IPS-NIHi7 (cell line): ENCODE measurements around the gene AVPR1A.
A peak's percentile ranks its signal among the peaks of the same experiment; 100 is the strongest.
"Not testable (repeated sequence)": the region's sequence is repeated elsewhere in the genome, so short reads cannot be mapped to it uniquely, and the experiment has no call there.

Source experiments
- DNase-seq: peaks from one replicate; pipeline ENCODE4 v3.0.0; 2012; ENCODE audit warnings: mixed read lengths; ENCODE audit errors: extremely low spot score

AVPR1A gene

DNA sequence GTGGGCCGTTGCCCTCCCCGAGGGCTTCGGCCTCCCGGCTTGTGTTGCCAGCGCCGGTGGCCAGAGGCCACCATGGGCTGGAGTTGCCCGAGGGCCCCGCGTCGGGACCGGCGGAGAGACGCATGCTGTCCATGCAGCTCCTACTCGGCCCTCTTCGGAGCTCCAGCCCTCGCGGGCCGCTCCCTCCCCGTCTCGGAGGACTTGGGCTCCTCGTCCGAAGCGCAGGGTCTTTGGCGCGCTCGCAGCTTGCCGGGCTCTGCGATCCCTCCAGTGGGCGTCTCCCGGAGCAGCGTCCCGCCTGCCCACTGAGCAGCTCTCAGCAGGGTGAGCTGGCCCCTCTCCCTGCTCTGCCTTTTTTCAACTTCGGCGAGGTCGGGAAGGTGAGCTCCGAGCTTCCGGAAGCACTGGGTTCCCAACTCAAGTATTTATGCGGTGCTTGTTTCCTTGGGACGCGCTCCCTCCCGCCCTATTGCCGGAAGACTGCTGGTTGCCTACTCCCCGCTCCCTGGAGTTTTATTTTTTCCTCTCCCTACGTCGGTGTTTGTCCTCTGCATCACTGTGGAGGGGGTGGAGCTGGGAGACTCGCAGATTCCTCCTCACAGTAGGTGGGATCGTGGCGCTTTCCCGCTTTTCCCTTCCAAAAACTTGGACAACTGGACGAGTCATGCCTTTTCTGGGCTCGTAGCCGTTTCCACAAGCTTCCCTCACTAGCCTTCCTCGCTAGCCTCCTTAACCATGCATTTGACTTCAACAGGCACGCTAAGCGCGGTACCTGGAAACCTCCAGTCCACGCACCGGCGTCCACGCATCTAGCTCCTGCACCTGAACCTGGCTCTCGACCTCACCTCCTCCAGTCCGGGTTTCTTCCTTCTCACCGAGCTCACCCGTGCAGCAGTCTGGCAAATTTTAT, at the start of gene AVPR1A:
Gene AVPR1A (minus strand): TSS at position 489 of the 910 bp plus-strand sequence. CDS start 365 bp downstream, at position 124.
- peak; percentile 64 for DNase-seq

DNA sequence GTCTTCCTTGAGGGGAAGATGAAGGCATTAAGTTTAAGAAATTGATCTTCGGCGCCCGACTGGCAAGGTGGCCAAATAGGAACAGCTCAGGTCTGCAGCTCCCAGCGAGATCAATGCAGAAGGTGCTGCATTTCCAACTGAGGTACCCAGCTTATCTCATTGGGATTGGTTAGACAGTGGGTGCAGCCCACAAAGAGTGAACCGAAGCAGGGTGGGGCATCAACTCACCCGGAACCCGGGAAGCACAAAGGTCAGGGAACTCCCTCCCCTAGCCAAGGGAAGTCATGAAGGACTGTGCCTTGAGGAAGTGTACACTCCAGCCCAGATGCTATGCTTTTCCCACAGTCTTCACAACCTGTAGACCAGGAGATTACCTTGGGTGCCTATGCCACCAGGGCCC, 45.2 kb upstream of the AVPR1A start:
- DNase-seq: no peak

DNA sequence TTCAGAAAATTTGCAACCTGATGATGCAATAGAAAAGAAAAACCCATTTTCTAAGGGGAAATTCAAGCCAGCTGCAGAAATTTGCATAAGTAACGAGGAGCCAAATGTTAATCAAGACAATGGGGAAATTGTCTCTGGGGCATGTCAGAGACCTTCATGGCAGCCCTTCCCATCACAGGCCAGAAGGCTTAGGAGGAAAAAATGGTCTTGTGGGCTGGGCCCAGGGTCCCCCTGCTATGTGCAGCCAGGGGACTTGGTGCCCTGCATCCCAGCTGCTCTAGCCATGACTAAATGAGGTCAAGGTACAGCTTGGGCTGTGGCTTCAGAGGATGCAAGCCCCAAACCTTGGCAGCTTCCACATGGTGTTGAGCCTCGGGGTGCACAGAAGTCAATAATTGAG, 28.2 kb upstream of the AVPR1A start:
- DNase-seq: no peak

DNA sequence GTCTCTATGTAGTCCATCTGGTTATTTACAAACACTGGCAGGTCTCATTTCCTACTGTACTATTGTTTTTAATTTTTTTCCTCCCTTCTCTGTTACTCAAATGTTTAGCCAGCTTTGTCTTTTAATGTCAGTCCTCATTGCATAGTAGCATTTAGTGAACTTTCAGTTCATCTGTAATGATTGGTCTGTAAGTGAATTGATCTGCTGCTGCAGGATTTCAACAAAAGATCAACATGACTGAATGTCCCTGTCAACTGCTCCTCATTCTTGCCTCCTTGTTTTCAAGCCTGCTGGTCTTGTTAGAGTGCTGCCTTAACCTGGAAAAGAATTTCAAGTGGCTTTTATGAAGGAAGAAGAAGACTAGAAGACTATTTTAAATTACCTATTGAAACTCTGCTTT, 19.3 kb upstream of the AVPR1A start:
- DNase-seq: no peak

DNA sequence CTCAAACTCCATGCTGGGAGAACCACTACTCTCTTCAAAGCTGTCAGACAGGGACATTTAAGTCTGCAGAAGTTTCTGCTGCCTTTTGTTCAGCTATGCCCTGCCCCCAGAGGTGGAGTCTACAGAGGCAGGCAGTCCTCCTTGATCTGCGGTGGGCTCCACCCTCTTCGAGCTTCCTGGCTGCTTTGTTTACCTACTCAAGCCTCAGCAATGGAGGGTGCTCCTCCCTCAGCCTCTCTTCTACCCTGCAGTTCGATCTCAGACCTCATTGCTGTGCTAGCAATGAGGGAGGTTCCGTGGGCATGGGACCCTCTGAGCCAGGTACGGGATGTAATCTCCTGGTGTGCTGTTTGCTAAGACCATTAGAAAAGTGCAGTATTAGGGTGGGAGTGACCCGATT, 16.7 kb upstream of the AVPR1A start:
- not testable (repeated sequence) for DNase-seq

DNA sequence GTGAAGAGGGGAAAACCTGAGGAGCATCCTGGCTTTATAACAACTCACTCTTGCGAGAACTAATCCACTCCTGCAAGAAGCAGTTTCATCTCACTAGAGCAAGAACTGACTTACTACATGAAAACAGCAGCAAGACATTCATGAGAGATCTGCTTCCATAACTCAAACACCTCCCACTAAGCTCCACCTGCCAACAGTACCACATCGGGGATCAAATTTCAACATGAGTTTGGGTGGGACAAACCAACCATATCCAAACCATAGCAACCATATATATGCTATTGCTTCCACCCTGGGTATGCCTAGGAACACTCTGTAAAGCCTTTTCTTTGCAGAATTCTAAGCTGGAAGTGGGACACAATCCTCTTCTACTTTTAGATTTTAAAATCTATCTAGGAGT, 13.9 kb upstream of the AVPR1A start:
- DNase-seq: no peak

DNA sequence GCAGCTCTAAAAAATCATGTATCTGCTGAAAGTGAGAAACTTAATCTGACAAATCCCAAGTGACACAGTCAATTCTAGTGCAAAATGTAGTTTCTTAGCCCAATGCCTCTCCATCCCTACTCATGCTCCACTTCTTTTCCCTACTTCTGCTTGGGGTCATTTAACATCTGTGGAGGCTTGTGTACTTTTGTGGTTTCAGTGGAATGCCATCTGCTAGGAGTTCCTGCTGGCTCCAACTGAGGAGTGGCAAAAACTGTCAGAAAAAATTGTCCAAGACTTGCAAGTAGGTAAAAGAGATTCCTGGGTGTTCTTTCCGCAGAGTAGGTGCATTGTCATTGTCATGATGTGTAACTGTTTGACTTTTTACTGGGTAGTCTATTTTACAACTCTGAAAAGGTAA, 12.5 kb upstream of the AVPR1A start:
- no peak for DNase-seq

DNA sequence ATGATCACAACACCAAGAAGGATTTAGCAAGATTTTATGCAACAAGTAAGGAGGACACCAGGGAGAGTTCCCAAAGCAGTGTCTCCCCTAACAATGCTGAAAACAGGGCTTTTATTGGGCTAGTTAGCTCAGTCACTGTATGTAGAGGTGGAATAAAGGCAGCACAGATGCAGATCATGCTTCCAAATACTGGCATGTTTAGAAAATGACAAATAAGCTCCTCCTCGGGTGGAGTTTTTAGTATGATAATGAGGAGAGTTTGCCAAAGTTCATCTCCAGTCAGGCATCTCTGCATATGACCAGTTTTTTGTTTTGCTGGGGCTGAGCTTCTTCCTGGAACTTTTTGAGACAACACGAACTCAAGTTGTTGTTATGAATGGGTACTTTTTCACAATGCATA, 4.4 kb upstream of the AVPR1A start:
- DNase-seq: no peak

DNA sequence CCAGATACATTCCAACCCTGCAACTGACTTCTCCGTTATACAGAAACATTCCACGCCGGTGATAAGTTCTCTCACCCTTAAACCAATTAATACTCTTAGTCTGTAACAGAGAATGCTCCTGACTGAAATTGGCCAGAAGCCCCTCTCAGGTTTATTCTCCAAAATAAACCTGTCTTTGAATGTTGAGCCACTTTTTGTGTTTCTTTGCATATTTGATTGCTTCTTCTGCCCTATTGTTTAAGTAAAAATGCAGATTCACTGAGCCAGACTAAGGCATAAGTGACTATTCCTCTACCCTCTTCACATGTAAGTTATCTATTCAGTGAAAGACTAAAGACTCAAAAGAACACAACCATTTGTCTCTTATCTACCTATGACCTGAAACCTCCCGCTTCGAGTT, 3.6 kb upstream of the AVPR1A start:
- DNase-seq: no peak

DNA sequence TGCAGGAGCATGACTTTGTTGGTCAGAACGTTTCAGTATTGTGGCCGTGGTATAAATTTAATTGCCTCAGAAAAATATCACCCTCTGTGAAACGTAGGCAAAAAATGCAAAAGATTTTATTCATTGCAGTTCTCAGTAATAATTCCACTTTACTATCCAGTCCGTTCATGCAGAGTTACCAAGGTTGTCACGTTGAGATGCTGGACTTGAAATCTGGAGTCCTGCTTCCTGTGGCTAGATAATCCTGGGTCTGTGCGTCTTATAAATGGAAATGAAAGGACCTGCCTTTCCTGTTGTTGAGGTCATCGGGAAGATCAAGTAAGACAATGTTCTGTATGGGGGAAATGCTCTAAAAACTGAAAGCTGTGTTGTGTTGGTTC, 1.3 kb upstream of the AVPR1A start:
- no peak for DNase-seq

DNA sequence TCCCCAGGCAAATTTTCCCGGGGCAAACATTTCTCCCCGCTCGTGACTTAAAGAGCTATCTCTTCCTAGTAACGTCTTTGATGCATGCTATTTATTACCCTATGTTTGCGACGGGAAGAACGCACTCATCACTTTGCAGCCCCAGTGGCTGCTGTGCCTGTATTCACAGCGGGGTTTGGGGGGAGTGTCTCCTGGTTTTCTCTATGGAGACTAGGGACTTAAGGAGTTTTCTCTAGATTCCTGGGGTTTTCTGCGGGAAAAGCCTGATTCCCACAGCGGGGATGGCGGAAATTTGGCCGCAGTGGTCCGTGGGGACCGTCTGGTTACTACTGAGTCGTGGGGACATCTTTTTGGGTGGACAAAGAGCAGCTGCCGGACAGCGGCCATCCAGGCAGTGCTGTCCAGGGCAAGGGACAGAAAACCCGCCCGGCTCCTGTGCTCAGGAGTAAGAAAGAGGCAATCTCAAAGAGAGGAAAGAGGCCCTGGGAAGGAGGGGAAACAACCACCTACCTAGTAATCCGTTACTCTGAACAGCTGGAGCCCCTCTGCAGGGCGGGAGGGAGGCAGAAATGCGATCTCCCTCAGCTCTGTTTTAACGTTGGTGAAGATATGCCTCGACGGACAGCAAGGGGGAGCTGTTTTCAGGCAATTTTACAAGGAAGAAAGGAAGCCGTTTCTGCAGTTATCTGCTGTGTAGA, 771 bp upstream of the AVPR1A start:
- DNase-seq: peak; percentile 86

DNA sequence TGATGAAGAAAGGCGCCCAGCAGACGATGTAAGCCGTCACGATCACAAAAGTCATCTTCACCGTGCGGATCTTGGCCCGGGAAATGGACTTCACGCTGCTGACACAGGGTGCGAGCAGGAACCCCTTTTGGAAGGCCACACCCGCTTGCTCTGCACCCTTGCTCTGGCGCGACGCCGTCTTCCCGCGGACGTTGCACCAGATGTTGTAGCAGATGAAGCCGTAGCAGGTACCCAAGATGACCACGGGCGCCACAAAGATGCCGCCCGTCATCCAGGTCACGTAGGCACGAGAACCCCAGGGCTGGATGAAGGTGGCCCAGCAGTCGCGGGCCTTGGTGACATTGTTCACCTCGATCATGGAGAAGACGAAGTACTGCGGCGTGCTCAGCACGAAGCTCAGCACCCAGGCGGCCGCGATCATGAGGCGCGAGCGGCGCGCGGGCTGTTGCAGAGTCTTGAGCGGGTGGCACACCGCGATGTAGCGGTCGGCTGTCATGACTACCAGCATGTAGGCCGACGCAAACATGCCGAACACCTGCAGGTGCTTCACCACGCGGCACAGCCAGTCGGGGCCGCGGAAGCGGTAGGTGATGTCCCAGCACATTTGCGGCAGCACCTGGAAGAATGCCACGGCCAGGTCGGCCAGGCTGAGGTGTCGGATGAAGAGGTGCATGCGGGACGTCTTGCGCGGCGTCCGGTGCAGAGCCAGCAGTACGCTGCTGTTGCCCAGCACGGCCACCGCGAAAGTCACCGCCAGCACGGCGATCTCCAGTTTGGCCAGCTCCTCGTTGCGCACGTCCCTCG, 890 bp downstream of the AVPR1A start:
- DNase-seq: peak; percentile 29

DNA sequence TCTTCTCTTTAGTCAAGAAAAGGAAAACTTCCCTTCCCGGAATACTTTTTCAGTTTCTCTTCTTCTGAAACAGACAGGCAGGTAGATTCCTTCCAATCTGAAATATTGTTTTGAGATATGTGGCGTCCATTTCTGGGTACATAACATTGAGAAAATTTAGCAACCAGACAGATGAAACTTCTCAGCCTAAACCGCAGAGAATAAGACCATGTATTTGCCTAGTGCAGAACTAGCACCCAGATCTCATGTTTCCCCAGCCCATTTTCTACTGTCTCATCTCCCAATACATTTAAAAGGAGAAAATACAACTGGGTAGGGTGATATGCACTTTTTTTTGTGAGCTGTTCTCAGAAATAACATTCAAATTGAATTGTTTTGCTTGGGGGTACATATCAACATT, 6.4 kb downstream of the AVPR1A start:
- DNase-seq: no peak

DNA sequence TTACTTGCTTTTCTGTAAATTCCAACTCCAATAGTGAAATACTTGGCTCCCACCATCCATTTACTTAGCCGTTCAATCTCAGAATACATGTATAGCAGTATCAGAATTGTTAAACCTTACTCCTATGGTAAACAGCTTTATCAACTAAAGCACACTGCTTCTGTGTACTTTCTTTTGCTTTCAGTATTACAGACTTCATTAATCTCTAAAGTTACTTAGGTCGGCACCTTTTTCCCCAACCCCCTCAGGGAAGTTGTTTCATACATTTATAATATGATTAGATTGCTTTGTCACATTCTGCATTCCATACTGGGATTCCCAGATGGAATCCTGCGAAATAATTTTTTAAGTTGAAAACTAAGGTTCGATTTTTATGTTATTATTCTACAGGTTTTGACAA, 12.5 kb downstream of the AVPR1A start:
- no peak for DNase-seq

DNA sequence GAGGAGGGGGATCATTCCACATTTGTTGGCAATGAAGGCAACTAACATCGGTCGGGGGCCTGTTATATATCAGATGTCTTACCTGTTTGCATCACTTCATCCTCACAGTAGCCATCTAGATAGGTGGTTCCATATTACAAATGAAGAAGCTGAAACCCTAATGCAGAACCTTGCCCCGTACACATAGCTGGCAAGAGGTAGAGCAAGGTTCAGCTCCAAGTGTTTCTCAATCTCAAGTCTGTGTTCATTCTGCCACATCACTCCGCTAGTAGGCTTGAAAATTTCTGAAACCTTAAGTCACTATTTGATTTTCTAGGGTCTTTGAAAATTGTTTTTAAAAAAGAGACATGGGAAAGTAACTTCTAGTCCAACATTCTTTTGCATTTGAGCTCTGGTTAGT, 17.0 kb downstream of the AVPR1A start:
- DNase-seq: no peak

DNA sequence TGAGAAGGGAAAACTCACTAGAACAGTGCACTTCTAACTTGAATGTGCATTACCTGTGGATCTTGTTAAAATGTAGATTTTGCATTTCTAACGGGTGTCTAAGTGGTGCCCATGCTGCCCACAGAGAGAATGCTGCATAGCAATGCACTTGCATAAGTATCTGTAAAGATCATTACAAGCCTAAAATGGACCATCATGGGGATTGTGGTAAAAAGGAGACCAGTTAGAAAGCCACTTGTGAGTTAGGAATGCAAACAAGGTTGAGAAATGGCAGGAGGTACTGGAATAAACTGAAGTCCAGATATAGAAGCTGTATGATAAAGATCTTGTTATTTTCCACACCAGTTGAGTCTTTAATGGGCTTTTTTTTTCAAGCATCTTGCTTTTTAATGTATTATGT, 18.8 kb downstream of the AVPR1A start:
- DNase-seq: no peak

DNA sequence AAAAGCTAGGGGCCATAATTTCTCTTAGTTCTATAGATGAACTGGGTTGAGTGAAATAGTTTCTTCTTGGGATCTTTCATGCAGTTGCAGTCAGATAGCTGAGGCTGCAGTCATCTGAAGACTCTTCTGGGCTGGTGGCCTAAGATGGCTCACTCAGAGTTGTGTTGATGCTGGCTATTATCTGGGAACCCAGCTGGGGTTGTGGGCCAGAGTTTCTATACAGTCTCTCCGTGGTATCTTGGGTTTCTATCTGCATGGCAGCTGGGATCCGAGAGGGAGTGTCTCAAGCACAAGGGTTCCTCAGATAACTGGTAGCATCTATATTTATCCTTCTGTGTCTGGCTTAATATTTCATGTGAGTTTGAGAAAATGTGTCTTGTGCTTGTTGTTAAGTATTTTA, 21.1 kb downstream of the AVPR1A start:
- no peak for DNase-seq

DNA sequence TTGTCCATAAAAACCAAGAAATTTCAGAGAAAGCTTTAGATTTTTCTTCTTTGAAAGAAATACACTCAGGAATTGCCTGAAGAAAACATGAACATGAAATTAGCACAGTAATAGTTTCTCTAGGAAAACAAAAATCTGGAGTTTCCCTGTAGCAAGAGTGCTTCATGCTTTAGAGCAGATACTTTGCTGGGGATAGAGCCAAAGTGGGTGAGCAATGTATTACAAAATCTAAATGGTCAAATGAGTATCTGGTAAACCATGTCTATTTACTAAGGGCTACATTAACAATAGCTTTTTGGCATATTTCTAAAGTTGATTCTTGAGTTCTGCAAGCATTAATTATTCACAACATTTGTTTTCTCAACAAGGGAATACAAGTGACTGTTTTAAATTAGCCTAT, 26.2 kb downstream of the AVPR1A start:
- DNase-seq: no peak

DNA sequence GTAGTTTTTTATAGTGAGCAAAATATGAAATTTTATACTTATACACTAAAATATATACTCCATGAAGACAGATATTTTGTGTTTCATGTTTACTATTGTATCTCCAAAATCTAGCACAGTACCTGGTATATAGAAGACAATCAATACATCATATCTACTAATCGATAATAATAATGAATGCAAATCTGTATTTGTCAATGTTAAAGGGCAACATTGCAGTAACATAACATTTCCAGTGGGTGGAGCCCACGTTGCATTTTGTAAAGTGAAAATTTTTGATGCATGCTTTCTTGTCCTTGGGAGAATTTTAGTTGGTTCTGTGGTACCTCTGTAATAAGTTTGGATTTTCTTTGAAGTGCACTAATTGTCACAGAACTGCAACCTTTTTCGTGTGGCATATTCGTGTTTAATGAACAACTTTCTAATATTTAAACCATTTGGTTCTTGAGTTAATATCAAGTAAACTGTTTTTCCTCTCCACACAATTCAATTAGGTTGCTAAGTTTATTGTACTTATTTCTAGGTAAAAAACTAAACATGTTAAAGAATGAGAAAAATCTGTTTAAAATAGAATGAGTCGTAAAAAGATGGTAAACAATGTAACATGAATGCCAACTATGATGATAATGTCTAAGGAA, 47.4 kb downstream of the AVPR1A start:
- DNase-seq: peak; percentile 45

DNA sequence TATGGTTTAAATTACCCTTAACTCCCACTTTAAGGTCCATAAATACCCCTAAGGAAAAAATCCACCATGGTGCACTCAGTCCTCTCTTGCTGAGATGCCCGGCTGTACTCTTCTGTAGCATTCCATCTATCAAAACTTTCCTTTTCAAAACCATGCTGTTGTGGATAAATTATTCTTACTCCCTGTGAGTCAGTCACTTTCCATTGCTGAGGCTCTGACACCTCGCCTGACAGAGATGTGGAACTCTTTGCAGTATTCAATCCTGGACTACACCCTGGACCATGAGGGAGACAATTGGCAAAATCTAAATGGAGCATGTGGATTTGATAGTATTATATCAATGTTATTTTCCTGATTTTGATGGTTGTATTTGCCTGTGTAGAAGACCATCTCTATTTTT, 49.1 kb downstream of the AVPR1A start:
- DNase-seq: no peak

DNA sequence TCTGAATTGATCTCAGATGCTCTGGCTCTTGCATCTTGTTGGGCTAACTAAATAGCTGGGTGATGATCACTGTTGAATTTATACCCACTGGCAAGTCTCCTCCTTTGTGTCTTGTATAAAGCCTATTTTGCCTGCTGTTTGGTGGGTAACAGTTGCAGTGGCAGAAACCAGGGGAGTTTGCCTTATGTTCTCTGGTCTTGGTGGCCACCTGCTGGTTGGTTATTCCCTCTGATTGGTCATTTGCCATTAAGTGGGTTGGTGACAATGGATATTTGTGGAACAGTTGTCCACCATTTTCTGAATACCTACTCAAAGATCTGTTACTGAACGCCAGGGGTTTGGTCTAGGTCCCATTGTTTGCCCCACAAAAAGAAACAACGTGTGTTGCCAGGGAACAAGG, 52.1 kb downstream of the AVPR1A start:
- DNase-seq: peak; percentile 38
